NCI-H2029 (cell line): ENCODE results near the gene OR6M1.

Source experiments
- DNase-seq: peaks from one replicate; lab custom pipeline; 2025; lab: John Stamatoyannopoulos, UW

Gene OR6M1

GRCh38 chr11:123775715-123776549 lies 30.2 kb downstream of the OR6M1 start:
- DNase-seq, result no peak

DNA sequence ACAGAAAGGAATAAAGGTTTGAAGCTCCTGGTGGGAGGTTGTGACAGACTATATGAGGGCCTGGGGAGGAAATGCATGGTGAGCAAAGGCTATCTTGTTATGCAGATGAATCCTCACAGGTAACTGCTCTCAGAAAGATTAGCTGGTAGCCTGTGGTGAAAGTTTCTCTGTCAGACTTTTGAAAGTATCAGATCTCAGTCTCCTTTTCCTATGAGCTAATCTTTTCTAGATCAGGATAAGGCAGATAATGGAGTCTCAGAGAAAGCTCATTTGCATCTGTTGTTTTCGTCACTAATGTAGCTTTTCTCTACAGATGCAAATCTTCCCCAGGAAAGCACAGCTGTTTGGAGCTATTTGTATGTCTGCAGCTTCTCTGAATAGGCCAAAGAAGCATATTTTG lies 30.9 kb downstream of the OR6M1 start:
- no peak for DNase-seq

DNA sequence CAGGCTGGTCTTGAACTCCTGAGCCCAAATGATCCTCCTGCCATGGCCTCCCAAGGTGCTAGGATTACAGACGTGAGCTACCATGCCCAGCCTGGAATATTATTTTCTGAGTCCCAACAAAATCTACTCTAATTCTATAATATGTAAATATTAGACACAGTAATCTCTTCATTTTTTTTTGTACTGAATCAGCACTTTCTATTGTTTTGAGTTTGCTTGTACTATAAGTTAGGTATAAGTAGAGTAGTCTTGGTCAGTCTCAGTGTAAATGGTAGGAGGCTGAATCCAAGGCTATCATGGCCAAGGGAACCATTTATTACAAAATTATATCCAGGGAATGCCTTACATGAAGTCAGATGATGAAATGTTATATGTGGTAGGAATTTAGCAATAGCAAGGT lies 32.2 kb downstream of the OR6M1 start:
- no peak for DNase-seq

DNA sequence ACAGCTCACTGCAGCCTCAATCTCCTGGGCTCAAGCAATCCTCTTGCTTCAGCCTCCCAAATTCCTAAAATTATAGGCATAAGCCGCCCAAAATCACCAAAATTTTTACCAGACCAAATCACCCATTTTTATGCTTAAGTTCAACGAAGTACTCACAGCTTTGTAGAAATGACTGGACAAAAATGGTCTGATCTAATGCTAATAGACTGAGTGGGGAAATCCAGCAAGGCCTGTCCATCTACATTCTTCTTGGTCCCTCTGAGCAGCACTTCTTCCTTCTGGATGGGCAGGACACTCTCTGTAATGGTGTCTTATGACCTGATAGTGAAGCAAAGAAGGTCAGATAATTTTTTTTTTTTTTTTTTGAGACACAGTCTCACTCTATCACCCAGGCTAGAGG lies 33.1 kb downstream of the OR6M1 start:
- no peak for DNase-seq

DNA sequence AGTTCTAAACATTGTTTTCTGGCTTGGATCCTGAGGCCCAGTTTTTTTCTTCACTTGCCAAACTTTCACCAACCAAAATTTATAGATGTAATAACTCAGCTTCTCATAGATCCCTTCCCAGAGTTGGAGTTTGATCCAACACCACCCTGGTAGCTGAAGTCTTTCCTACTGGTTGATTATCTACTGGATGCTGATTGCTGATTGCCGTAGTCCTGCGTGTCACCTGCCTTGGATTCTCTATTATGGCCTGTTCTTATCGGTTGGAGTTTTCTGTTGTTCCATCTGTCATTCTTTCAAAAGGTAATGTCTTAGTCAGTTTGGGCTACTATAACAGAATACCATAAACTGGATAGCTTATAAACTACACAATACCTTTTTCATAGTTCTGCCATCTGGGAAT lies 34.5 kb downstream of the OR6M1 start:
- no peak for DNase-seq

DNA sequence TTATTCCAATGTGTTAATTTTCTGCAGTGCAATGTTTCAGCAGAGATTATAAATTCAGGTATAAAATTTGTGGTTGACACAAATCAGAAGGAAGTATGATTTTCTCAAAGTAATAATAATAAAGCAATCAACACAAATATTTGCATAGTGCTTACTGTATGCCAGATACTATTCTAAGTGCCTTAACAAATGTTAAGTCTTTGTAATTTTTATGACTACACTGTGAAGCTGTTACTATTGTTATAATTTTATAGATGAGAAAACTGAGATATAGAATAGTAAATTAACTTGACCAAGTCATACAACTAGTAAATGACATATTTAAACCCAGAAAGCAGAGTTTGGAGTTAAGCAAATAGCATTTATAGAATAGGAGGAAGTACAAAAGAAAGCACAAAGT lies 35.4 kb downstream of the OR6M1 start:
- no peak for DNase-seq

DNA sequence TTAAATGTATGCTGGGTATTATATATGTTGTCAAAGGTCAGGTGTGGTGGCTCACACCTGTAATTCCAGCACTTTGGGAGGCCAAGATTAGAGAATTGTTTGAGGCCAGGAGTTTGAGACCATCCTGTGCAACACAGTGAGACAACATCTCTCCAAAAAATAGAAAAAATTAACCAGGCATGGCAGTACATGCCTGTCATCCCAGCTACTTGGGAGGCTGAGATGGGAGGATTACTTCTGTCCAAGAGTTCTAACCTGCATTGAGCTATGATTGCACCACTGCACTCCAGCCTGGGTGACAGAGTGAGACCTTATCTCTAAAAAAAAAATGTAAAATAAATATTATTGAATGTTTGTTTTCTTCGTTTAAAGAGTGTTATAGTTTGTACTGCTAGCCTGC lies 40.5 kb downstream of the OR6M1 start:
- DNase-seq, result no peak

DNA sequence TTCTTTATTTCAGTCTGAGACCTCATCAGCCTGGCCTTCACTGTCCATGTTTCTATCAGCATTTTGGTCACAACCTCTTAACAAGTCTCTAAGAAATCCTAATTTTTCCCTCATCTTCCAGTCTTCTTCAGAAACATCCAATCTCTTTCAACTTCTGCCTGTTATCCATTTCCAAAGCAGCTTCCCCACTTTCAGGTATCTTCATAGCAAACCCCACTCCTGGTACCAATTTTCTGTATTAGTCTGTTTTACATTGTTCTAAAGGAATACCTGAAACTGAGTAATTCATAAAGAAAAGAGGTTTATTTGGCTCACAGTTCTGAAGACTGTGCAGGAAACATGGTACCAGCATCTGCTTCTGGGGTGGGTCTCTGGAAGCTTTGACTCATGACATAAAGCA lies 43.7 kb downstream of the OR6M1 start:
- DNase-seq, result no peak

- no peak for DNase-seq
These were observed 45.3 kb downstream of the OR6M1 start for GRCh38 chr11:123760894-123761293.

DNA sequence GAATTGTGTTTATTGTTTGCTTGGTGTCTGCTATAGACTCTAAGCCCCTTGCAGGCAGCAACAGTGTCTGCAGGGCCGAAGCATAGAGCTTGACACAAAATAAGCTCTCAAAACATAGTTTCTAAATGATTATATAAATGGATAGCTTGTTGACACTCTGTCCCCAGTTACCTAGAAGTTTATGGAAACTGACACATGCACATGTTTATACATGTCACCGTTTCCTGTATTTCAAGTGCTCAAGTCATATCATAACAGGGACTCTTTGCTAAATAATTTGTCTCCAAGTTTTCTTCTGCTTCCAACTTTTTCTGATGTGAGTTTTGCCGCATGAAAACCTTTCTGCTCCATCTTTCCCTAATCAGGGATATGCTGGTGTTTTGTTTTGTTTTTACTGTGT lies 48.2 kb downstream of the OR6M1 start:
- no peak for DNase-seq

DNA sequence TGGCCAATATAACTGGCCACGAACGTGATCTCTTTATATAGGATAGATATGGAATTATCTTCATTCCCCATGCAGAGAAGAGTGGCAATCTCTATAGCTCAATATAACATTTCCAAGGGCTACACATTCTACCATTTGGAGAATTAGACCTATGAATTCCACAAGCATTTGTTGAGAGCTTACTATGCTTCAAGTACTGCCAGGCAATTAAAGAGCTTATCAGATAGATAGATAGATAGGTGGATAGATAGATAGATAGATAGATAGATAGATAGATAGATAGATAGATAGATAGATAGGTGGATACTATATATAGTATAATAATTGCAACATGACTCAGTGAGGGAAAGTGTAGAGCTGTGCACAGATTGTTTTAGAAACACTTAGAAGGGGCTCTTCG lies 50.3 kb downstream of the OR6M1 start:
- no peak for DNase-seq
